ENCODE data around the gene KCTD1. TPM values are rescaled to one million over a fixed set of nuclear protein-coding genes. Genes with fewer than 3 reads are reported as not detected.
A peak's percentile ranks its signal among the peaks of the same experiment; 100 is the strongest.

The KCTD1 gene
- total and polyA plus RNA-seq, 2 of the 4 experiments (the other 2 are of a cell fraction): 5.0 to 5.8 TPM

DNA sequence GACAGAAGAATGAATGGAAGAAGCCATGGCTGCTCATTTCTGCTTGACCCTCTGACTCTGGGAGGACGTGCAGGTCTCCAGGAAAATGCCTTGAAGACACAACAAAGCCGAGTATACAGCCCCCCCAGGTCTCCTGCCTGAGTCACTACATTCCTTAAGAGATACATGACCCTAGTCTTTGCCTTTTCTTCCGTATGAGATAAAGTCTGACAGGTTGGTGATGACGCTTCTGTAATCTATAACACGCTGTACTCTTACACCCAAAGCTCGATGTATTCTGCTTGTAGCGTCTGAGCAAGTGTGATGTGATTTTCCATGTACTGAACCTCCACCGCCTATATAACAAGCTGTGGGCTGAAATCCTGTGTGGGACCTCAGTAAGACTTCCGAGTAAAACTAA lies 77.3 kb downstream of the KCTD1 start:
- ChIA-PET CTCF (interaction anchor here (0.5 to 1.1 kb wide), 3 partner anchors 11 to 195 kb away, joined by 3 read pairs; no protein-coding TSS in a partner anchor), POLR2A (ENCODE audit: unreplicated experiment) (no interaction called here)
- Histone ChIP-seq H3K14ac (replicated peaks; ENCODE audit: low read depth, low read length) (no peak overlapping the region; the same call in 1 of the 2 replicates), H3K23ac (ENCODE audit: low read depth, low read length) (no peak overlapping the region; the same call in 1 of the 2 replicates), H2BK15ac (ENCODE audit: low read depth, low read length) (0 out of 3 replicates have a peak overlapping the region, but pooled peaks have one; percentile 30), H4K91ac (ENCODE audit: insufficient read depth, low read depth, low read length) (no peak overlapping the region; the same call in 1 of the 2 replicates), H3K27me3 (ENCODE audit: control insufficient read depth, insufficient read depth, low read length) (no peaks in the 10 kb centered on the region), H3K4ac (ENCODE audit: low read depth, low read length) (0 out of 2 replicates have a peak overlapping the region, but pooled peaks have one; percentile 29), H3K4me2 (ENCODE audit: low read depth, low read length) (no peak overlapping the region), H2BK20ac (ENCODE audit: low read depth, low read length) (no peak overlapping the region), H3K4me1 (ENCODE audit: control insufficient read depth, insufficient read depth, low read length) (peaks cover 10% of the 10 kb centered on the region), H3K9me3 (ENCODE audit: control insufficient read depth, insufficient read depth, low read length) (no peaks in the 10 kb centered on the region), H3K9ac (ENCODE audit: low read depth, low read length) (no peak overlapping the region), H2BK120ac (ENCODE audit: low read depth, low read length) (no peak overlapping the region), H3K36me3 (ENCODE audit: control insufficient read depth, insufficient read depth, low read length) (no peaks in the 10 kb centered on the region), H3K4me3 (ENCODE audit: insufficient read depth, low read depth, low read length) (no peak overlapping the region), H2AFZ (replicated peaks; ENCODE audit: low read length, poor library complexity) (peak overlapping the region; percentile 11), H4K8ac (ENCODE audit: low read depth in 2 of 2, low read length in 2 of 2) (peak overlapping the region in 1 of 2 experiments; percentile 59; a peak in 1 of 4 replicates), H3K9me1 (ENCODE audit: insufficient read depth, low read length) (peaks cover 12% of the 10 kb centered on the region), H2AK5ac (ENCODE audit: low read depth, low read length) (no peak overlapping the region), H3K18ac (ENCODE audit: low read depth, low read length) (no peak overlapping the region), H3K27ac (ENCODE audit: insufficient read depth, low read length) (no peak overlapping the region), H2BK5ac (ENCODE audit: low read depth, low read length, poor library complexity, severe bottlenecking) (no peak overlapping the region), H4K20me1 (ENCODE audit: insufficient read depth, low read length) (no peaks in the 10 kb centered on the region), H3K79me1 (ENCODE audit: low read depth in 1 of 2, low read length in 2 of 2) (no peaks in the 10 kb centered on the region), H3K56ac (ENCODE audit: extremely low read depth, insufficient read depth, low read length) (no peak overlapping the region), H2AK9ac (replicated peaks; ENCODE audit: low read depth, low read length, poor library complexity) (no peak overlapping the region), H4K5ac (ENCODE audit: low read depth, low read length) (no peak overlapping the region)
- ATAC-seq (ENCODE audit: low read depth) (peak; percentile 49), DNase-seq (peak; percentile 66)
- dilution Hi-C loops (cut with HindIII; ENCODE audit: low sequenced_read_pairs, unreplicated experiment): no loop called here
- in situ Hi-C loops (cut with MboI; ENCODE audit: low sequenced_read_pairs): no loop called here
- intact Hi-C loops (cut with micrococcal nuclease): loop anchor here (2.0 kb wide), 1 partner anchor 78 kb away; the partner anchor contains the start of gene KCTD1
- no TSS peak for BruUV-seq (replicated peaks)
- WGBS, 2 experiments (ENCODE audit: extremely low coverage in 2 of 2, insufficient read length in 1 of 2): no CpG with 5 or more reads among the region's 9 CpGs
- TF ChIP-seq MAFK (IDR thresholded peaks at IDR 0.05; ENCODE audit: low read depth, low read length): no peak
